Hindlimb muscle (tissue), 1 donor: ENCODE data around the gene RALGAPB. TPM values are rescaled to one million over a fixed set of nuclear protein-coding genes. Genes with fewer than 3 reads are reported as not detected.

Experiments used
- DNase-seq: peaks from one replicate; pipeline ENCODE4 v3.0.0-alpha.2; 2013
- polyA plus RNA-seq: library from polyadenylated mRNA; unstranded; fragments of 120-200 nt; gene quantifications from one replicate; pipeline ENCODE4 v1.2.1, GENCODE V29; 2013; ENCODE audit not compliant: insufficient read length

The RALGAPB gene
- polyA plus RNA-seq, 1 donor: 20.4 TPM

GRCh38 chr20:38616457-38616856 is 143.8 kb downstream of the RALGAPB start:
- DNase-seq: no peak

- no peak for DNase-seq
These were observed 144.6 kb downstream of the RALGAPB start for GRCh38 chr20:38617011-38617829.

GRCh38 chr20:38617830-38618196 is 145.2 kb downstream of the RALGAPB start:
- no peak for DNase-seq

DNA sequence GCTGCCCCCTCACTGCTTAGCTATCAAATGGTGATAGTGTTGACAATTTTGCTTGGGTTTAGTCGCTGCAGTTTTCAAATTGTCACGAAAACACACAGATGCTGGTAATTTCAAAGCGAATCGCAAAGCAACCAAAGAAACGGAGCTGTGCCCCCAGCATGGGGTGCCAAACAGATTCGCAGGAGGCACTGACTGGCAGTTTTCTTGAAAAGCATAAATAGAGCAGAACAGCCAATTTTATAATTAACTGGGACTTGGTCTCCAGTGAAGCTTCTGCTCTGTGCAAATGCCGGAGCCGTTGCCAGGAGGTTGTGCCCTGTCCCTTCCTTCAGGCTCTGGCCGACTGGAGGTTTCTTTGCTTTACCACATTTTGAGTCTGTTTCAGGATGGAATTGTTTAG is 147.8 kb downstream of the RALGAPB start:
- DNase-seq: no peak

GRCh38 chr20:38623061-38623460 is 150.4 kb downstream of the RALGAPB start:
- DNase-seq: no peak

GRCh38 chr20:38624084-38624483 is 151.4 kb downstream of the RALGAPB start:
- DNase-seq: no peak

GRCh38 chr20:38625896-38626295 is 153.3 kb downstream of the RALGAPB start:
- no peak for DNase-seq

- DNase-seq: no peak
These were observed 154.4 kb downstream of the RALGAPB start for GRCh38 chr20:38626921-38627659.

Other genes with a start within 250 kb of the RALGAPB start
- gene KIAA1755, start 212.1 kb upstream of the RALGAPB start, polyA plus RNA-seq: 7.0 TPM
- 0.52 TPM for gene BPI, start 168.7 kb upstream of the RALGAPB start, polyA plus RNA-seq
- gene LBP, start 126.4 kb upstream of the RALGAPB start, polyA plus RNA-seq: not detected
- 21.4 TPM for gene SNHG17, start 37.5 kb upstream of the RALGAPB start, polyA plus RNA-seq
- gene ADIG, start 108.4 kb downstream of the RALGAPB start, polyA plus RNA-seq: not detected
- 0.09 TPM for gene ARHGAP40, start 129.0 kb downstream of the RALGAPB start, polyA plus RNA-seq